Measurements from ENCODE around the gene MITF.

Gene MITF

GRCh38 chr3:69697381-69697780 is 41.9 kb upstream of the MITF start:
- TF ChIP-seq, protein P1, sequence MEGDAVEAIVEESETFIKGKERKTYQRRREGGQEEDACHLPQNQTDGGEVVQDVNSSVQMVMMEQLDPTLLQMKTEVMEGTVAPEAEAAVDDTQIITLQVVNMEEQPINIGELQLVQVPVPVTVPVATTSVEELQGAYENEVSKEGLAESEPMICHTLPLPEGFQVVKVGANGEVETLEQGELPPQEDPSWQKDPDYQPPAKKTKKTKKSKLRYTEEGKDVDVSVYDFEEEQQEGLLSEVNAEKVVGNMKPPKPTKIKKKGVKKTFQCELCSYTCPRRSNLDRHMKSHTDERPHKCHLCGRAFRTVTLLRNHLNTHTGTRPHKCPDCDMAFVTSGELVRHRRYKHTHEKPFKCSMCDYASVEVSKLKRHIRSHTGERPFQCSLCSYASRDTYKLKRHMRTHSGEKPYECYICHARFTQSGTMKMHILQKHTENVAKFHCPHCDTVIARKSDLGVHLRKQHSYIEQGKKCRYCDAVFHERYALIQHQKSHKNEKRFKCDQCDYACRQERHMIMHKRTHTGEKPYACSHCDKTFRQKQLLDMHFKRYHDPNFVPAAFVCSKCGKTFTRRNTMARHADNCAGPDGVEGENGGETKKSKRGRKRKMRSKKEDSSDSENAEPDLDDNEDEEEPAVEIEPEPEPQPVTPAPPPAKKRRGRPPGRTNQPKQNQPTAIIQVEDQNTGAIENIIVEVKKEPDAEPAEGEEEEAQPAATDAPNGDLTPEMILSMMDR (IDR thresholded peaks at IDR 0.05; ENCODE audit: control insufficient read depth, extremely low read depth, insufficient read depth) = no peak
- no peak overlapping the region for H3K4me3 ChIP-seq (ENCODE audit: low read depth, low read length)
- no peak for DNase-seq (ENCODE audit: low read depth)

- TF ChIP-seq, protein P1 (IDR thresholded peaks at IDR 0.05; ENCODE audit: control insufficient read depth, extremely low read depth, insufficient read depth) = no peak
- H3K4me3 ChIP-seq (ENCODE audit: low read depth, low read length) = no peak overlapping the region
- DNase-seq (ENCODE audit: low read depth) = no peak
Measured at GRCh38 chr3:69698728-69699127, 40.5 kb upstream of the MITF start.

DNA sequence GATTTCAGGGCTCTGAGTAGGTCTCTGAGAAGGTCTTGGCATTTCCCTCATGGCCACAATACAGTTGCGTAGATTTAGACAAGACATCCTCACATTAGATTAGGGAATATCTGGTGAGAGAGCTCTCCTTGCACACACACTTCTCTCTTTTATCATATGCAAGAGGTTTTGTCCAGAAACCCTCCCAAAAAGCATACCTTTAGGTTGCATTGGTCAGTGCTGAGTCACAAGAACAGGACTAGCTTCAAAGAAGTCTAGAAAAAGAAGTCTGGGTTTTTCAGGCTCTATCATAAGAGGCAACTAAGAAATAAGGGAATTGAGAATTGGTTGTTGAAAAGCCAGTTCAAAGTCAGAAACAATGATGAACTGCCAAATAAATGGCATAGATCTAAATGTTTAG is 40.1 kb upstream of the MITF start:
- no peak for DNase-seq (ENCODE audit: low read depth)
- TF ChIP-seq, protein P1 (IDR thresholded peaks at IDR 0.05; ENCODE audit: control insufficient read depth, extremely low read depth, insufficient read depth) = no peak
- no peak overlapping the region for H3K4me3 ChIP-seq (ENCODE audit: low read depth, low read length)

DNA sequence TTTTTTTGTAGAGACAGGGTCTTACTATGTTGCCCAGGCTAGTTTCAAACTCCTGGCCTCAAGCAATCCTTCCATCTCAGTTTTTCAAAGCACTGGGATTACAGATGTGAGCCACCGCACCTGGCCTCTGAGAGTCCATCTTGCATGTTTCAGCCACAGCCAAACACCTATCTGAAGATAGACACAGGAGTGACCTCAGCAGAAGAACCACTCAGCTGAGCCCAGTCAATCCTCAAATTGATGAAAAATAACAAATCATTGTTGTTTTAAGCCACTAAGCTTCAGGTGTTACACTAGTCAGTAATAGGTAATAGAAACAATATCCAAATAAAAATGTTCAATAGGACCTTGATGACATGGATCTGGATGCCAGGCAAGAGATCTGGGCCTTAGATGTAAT is 38.3 kb upstream of the MITF start:
- TF ChIP-seq, protein P1 (IDR thresholded peaks at IDR 0.05; ENCODE audit: control insufficient read depth, extremely low read depth, insufficient read depth) = no peak
- no peak for DNase-seq (ENCODE audit: low read depth)
- no peak overlapping the region for H3K4me3 ChIP-seq (ENCODE audit: low read depth, low read length)

DNA sequence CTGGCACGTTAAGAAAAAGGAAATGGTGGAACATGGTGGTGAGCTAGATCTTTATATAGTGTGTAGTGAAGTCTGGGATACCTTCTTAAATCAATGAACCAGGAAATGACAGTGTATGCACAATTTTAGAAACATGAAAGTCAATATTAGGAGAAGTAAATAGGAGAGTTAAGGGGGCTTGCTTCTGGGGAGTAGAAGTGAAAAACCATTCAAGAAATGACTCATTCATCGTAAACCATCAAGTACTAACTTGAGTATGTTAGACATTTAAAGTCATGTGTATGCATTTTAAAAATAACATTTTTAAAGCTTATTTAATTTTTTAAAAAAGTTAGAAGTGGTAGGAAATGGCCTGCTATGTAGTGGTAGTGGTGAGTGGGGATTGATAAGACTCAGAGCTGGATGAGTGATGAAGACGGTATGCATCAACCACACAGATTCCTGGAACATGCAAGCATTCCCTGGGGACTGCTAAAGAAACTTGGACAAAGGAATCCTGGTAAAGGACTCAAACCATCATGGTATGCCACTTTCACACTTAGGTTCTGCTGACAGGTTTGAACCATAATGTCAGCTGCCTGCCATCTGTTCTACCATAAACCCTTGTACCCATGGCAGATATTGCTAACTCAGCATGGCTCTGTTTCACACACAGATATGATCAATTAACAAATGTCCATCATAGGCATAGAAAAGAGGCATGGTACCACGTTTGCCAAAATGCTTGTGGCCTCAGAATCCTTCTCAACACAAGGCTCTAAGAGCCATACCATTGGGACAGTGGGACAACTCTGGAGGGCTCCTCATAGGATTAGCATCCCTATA is 28.9 kb upstream of the MITF start:
- no peak for DNase-seq (ENCODE audit: low read depth)
- TF ChIP-seq, protein P1 (IDR thresholded peaks at IDR 0.05; ENCODE audit: control insufficient read depth, extremely low read depth, insufficient read depth) = no peak
- no peak overlapping the region for H3K4me3 ChIP-seq (ENCODE audit: low read depth, low read length)

DNA sequence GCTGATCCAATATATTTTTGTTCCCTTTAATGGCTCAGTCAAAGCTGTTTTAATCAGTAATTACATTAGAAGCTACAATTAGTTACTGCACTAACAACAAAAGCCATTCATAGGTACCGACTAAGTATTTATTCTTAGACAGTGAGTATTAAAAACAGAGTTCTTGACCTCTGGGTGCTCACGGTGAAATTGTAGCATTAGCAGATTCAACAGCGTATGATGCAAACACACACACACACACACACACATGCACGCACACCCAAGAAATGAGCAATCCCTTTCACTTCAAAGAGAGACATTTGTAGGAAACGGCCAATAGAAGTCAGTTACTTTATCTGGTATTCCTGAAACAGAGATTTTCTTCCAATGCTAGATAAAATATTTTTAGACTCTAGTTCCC is 27.0 kb upstream of the MITF start:
- TF ChIP-seq, protein P1 (IDR thresholded peaks at IDR 0.05; ENCODE audit: control insufficient read depth, extremely low read depth, insufficient read depth) = no peak
- DNase-seq (ENCODE audit: low read depth) = no peak
- H3K4me3 ChIP-seq (ENCODE audit: low read depth, low read length) = no peak overlapping the region

- H3K4me3 ChIP-seq (ENCODE audit: low read depth, low read length) = no peak overlapping the region
- TF ChIP-seq, protein P1 (IDR thresholded peaks at IDR 0.05; ENCODE audit: control insufficient read depth, extremely low read depth, insufficient read depth) = no peak
- DNase-seq (ENCODE audit: low read depth) = no peak
Measured at GRCh38 chr3:69712933-69713332, 26.3 kb upstream of the MITF start.
